CD4-positive, alpha-beta T cell treated with Interferon gamma for 1 hour (primary cell): ENCODE results near the gene CDC42EP1.
"Not testable (repeated sequence)": the region's sequence is repeated elsewhere in the genome, so short reads cannot be mapped to it uniquely, and the experiment has no call there.

ENCODE experiments used
- DNase-seq: peaks from one replicate; pipeline ENCODE4 v3.0.0-alpha.2; 2020

Gene CDC42EP1

GRCh38 chr22:37588546-37589215 is 28.4 kb downstream of the CDC42EP1 start:
- no peak for DNase-seq

- DNase-seq, result no peak
Measured at GRCh38 chr22:37589636-37590035, 29.4 kb downstream of the CDC42EP1 start.

- not testable (repeated sequence) for DNase-seq
Measured at GRCh38 chr22:37591081-37591480, 30.8 kb downstream of the CDC42EP1 start.

- DNase-seq, result no peak
Measured at GRCh38 chr22:37591823-37592404, 31.6 kb downstream of the CDC42EP1 start.

- DNase-seq, result no peak
Measured at GRCh38 chr22:37594237-37594636, 34.0 kb downstream of the CDC42EP1 start.

GRCh38 chr22:37599153-37599552 is 38.9 kb downstream of the CDC42EP1 start:
- DNase-seq, result no peak

GRCh38 chr22:37601203-37601539 is 40.9 kb downstream of the CDC42EP1 start:
- no peak for DNase-seq

GRCh38 chr22:37601540-37602442 is 41.5 kb downstream of the CDC42EP1 start:
- no peak for DNase-seq

- DNase-seq, result not testable (repeated sequence)
Measured at GRCh38 chr22:37602546-37603277, 42.4 kb downstream of the CDC42EP1 start.

GRCh38 chr22:37604074-37604473 is 43.8 kb downstream of the CDC42EP1 start:
- DNase-seq, result no peak

- peak; percentile 44 for DNase-seq
Measured at GRCh38 chr22:37604875-37605274, 44.6 kb downstream of the CDC42EP1 start.

GRCh38 chr22:37607010-37607934 is 47.0 kb downstream of the CDC42EP1 start:
- DNase-seq, result peak; percentile 87

- DNase-seq, result no peak
Measured at GRCh38 chr22:37607935-37608476, 47.7 kb downstream of the CDC42EP1 start.

- peak; percentile 99 for DNase-seq
Measured at GRCh38 chr22:37608477-37609239, 48.4 kb downstream of the CDC42EP1 start, which contains the start of gene GGA1. TSS of gene GGA1 (plus strand) at chr22:37608834. CDS start at chr22:37608861, 27 bp downstream.

- no peak for DNase-seq
Measured at GRCh38 chr22:37609240-37610152, 49.2 kb downstream of the CDC42EP1 start.

- not testable (repeated sequence) for DNase-seq
Measured at GRCh38 chr22:37610153-37610475, 49.8 kb downstream of the CDC42EP1 start.

GRCh38 chr22:37610480-37611129 is 50.3 kb downstream of the CDC42EP1 start:
- DNase-seq, result peak; percentile 63

- no peak for DNase-seq
Measured at GRCh38 chr22:37611207-37611606, 50.9 kb downstream of the CDC42EP1 start.
